Lower leg skin (tissue), 4 donors: Measurements from ENCODE around the gene MEGF6. TPM values are rescaled to one million over a fixed set of nuclear protein-coding genes. Genes with fewer than 3 reads are reported as not detected.

Experiments used
- DNase-seq, 2 donors: peaks; one replicate each; pipeline ENCODE4 v3.0.0-alpha.2; 2019; ENCODE audit warnings: low spot score in 2 of 2
- H3K4me3 ChIP-seq: fragments of 200-600 bp; sonication (generic); 2 replicates; pipeline ENCODE4 v1.5.1; 2017; ENCODE audit warnings: mild to moderate bottlenecking, low read depth; ENCODE audit not compliant: poor library complexity, severe bottlenecking
- POLR2A ChIP-seq, 2 donors: fragments of 450-650 bp; IDR thresholded peaks; one replicate each; pipeline ENCODE4 v1.6.1; 2016 to 2017; ENCODE audit warnings: antibody characterized with exemption in 2 of 2, mild to moderate bottlenecking in 1 of 2, moderate library complexity in 1 of 2
- WGBS, 2 donors: methylation state at CpG; one replicate each; pipeline ENCODE4 v1.1.5; 2018; 5-methylcytosine and 5-hydroxymethylcytosine counted together
- intact Hi-C: fragments of 100-400 bp; cut with DNase I; formaldehyde crosslinking; loops from one replicate; pipeline ENCODE4 v1.15.0; 2023; ENCODE audit warnings: low total_unique reads
- total RNA-seq, 4 donors: library from RNA; depleted of rRNA; stranded (reverse); fragments of >200 nt; gene quantifications; one replicate each; pipeline ENCODE4 v1.1.0, GENCODE V29; 2016
- TF ChIP-seq, protein P1 (sequence below), 3 donors: fragments of 450-650 bp; IDR thresholded peaks; one replicate each; pipeline ENCODE4 v1.5.1; 2016; ENCODE audit warnings: antibody characterized with exemption in 3 of 3, mild to moderate bottlenecking in 3 of 3, moderate library complexity in 2 of 3

The MEGF6 gene
- total RNA-seq, 4 donors from 2014 or later, result 81.1 to 147 (median 86.1) TPM

DNA sequence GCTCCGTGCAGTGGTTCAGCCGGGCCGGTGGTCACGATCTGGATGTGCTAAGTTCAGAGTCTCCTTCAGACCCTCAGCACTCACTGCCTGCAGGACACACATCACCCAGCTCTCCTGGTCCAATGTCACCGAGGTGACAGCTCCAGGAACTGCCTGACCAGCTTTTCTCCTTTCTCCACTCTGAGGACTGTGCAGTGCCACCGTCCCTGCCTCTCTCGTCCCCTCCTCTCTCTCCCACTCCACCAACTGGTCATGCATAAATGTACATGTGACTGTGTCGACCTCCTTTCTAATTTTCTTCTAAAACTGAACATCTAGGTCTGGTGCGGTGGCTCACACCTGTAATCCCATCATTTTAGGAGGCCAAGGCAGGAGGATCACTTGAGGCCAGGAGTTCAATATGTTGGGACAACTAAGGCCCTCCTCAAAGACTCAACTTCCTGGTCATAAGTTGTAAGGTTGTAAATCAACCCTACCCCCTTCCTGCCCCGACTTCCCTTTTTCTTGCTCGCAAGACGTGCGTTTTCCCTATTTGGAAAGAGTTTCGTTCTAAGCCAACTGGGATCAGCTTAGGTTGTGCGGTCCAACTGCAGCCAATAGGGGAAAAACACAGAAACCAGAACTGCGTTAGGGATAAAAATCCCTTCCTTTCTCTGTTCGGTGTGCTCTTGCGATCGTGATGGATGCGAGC, 53.1 kb downstream of the MEGF6 start:
- WGBS, 2 donors, result 90 to 91% methylated on average over 20 of the region's 20 CpGs
- no peak for TF ChIP-seq POLR2A (IDR thresholded peaks at IDR 0.05)
- TF ChIP-seq, protein P1, sequence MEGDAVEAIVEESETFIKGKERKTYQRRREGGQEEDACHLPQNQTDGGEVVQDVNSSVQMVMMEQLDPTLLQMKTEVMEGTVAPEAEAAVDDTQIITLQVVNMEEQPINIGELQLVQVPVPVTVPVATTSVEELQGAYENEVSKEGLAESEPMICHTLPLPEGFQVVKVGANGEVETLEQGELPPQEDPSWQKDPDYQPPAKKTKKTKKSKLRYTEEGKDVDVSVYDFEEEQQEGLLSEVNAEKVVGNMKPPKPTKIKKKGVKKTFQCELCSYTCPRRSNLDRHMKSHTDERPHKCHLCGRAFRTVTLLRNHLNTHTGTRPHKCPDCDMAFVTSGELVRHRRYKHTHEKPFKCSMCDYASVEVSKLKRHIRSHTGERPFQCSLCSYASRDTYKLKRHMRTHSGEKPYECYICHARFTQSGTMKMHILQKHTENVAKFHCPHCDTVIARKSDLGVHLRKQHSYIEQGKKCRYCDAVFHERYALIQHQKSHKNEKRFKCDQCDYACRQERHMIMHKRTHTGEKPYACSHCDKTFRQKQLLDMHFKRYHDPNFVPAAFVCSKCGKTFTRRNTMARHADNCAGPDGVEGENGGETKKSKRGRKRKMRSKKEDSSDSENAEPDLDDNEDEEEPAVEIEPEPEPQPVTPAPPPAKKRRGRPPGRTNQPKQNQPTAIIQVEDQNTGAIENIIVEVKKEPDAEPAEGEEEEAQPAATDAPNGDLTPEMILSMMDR (IDR thresholded peaks at IDR 0.05), result no peak
- intact Hi-C loops, result no loop called here
- H3K4me3 ChIP-seq, result no peak overlapping the region
- no peak for DNase-seq

DNA sequence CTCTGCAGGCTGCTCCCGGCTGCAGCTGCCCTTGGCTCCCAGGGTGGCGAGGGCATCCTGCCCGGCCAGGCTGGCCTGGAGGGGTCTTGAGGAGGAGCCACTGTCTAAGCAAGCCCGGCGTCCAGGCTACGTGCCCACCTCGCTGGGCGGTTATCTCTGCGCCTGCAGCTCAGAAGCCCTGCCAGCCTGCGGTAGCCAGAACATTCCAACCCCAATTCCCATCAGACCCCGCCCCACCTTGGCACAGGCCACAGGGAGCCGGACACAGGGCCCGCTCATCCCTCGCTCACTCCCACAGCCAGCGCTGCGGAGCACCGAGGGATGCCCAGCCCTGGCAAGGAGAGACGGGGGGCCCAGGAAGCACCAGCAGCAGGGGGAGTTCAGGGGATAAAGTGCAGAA, 53.9 kb downstream of the MEGF6 start:
- no peak for TF ChIP-seq POLR2A (IDR thresholded peaks at IDR 0.05)
- TF ChIP-seq, protein P1 (IDR thresholded peaks at IDR 0.05), result no peak
- 51 to 61% methylated on average over 18 of the region's 18 CpGs for WGBS, 2 donors
- no peak overlapping the region for H3K4me3 ChIP-seq
- intact Hi-C loops, result no loop called here
- DNase-seq, result no peak

DNA sequence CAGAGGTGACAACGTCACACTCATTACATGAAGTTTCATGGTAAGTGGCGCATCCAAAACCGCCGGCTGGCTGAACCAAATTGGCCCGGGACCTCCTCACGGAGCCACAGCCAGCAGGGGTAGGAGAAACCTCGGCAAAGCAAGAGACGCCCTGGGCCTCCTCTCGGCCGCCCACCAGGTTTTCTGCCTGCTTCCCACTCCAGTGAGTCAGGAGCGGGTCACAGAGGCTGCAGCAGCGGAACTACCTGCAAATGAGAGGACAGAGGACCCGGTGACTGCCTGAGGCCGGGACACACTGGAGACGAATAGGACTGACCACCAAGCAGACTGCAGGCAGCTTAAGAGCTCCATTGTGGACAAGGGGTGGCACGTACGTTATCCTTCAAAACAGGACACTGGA, 55.0 kb downstream of the MEGF6 start:
- TF ChIP-seq, protein P1 (IDR thresholded peaks at IDR 0.05), result no peak
- TF ChIP-seq POLR2A (IDR thresholded peaks at IDR 0.05), result no peak
- DNase-seq, result no peak
- 83 to 90% methylated on average over 17 of the region's 17 CpGs for WGBS, 2 donors
- no peak overlapping the region for H3K4me3 ChIP-seq
- intact Hi-C loops, result no loop called here

DNA sequence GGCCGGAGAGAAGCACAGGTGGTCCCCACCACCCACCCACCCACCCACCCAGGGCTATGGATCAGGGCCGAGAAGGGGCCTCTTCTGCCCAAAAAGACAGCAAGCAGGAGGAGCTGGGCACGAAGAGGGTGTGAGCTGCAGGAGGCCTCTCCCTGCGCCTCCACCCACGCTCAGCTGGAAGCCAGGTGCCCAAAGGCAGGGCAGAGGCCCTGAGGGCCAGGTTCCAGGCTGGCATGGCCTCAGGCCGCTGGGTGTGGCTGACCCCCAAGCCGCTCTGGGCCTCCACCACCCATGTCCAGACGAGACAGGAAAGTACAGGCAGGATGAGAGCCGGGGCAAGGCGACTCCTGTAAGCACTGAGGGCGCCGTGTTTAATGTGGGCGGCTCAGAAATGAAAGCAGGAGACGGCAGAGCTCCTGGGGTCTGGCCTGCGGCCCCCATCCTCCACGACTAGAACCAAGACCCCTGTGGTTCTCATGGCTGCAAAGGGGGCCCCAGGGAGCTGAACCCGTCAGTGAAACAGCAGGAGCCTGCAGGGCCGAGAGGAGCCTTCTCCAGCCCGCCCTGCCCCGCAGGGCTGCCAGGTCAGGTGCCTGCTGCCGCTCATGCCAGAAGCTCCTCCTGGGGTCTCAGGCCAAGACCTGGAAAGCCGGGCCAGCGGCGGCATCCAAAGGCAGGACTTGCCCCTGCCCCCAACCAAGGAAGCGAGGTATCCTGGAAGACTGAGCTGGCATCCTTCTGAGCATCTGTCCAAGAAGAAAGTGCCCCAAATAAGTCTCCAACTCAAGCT, 56.0 kb downstream of the MEGF6 start:
- intact Hi-C loops, result no loop called here
- 38 to 58% methylated on average over 16 to 22 of the region's 25 CpGs for WGBS, 2 donors
- no peak for DNase-seq

DNA sequence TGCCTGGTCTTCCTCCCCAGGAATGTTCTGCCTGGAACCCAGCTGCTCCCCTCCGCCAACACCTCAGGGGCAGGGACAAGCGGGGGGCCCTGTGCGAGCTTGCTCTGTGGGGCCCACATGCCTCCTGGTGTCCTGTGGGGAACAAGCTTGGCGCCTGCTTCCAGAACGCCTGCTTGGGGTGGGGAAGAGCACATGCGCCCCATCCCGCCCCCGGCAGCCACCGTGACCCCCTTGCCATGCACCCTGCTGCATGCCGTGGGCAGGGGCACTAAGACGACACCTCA, 57.4 kb downstream of the MEGF6 start:
- DNase-seq, result no peak
- intact Hi-C loops, result no loop called here
- TF ChIP-seq POLR2A (IDR thresholded peaks at IDR 0.05), result no peak
- TF ChIP-seq, protein P1 (IDR thresholded peaks at IDR 0.05), result no peak
- no peak overlapping the region for H3K4me3 ChIP-seq
- WGBS, 2 donors, result 52 to 58% methylated on average over 11 of the region's 11 CpGs

More for the DNA sequence above, 56.0 kb downstream of the MEGF6 start:
- no peak for TF ChIP-seq POLR2A (IDR thresholded peaks at IDR 0.05)
- H3K4me3 ChIP-seq, result no peak overlapping the region

DNA sequence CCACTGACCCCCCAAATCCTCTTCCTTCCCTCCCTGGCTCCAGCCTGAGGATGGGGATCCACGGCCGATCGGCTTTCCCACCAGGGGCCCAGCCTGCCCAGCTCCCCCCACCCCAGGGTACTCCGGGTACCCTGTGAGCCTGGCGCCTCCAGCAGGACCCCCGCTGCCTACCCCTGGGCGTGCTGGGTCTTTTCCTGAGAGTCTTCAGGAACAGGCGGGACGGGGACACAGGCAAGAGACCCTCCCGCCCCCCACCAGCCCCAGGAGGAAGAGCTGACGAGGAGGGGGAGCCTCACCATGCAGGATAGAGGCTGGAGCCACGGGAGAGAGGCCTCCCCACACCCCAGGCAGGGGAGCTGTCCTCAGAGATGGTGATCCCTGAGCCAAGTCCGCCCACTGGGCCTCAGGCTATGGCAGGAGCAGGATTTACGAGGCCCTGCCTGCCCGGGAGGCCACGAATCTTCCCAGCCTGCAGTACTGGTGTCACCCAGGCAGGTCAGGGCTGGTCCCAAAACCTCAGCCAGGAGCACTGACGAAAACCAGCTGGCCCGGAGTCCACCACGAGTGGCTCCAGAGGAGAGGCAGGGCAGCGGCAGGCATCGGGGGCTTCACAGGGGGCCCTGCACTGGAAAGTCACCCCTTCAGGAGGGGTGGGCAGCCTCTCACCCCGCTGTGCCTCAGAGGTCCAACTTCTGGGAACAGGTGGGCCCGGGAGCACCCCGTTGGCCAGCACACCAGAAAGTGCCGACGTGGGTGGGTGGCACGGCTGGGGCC, 58.0 kb downstream of the MEGF6 start:
- no peak for TF ChIP-seq POLR2A (IDR thresholded peaks at IDR 0.05)
- TF ChIP-seq, protein P1 (IDR thresholded peaks at IDR 0.05), result no peak
- no peak for DNase-seq
- intact Hi-C loops, result no loop called here
- 45 to 57% methylated on average over 19 to 21 of the region's 27 CpGs for WGBS, 2 donors
- no peak overlapping the region for H3K4me3 ChIP-seq
